Epidermal melanocyte (primary cell): ENCODE measurements around the gene KRTAP6-1.

Experiments
- DNase-seq: peaks from one replicate; pipeline ENCODE4 v3.0.0; 2011; ENCODE audit warnings: low spot score; ENCODE audit not compliant: insufficient read length

Gene KRTAP6-1

DNA sequence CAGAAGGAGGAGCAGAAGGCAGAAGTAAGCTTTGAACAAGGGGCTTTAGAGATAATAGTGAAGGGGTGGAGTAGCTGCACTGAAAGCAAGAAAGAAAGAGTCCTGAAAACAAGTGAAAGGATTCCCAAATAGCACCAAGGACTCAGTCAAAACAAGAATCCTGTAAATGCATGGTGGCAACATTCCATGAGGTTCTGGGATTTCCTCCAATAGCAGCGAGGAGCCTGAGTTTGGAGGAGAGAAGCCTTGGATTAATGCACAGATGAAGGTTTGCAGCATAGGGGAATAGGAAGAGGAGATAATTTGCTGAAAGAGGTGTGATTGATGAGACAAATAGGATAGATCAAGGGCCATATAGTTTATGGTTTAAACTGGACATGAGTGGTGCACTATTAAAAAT is 34.4 kb downstream of the KRTAP6-1 start:
- no peak for DNase-seq

DNA sequence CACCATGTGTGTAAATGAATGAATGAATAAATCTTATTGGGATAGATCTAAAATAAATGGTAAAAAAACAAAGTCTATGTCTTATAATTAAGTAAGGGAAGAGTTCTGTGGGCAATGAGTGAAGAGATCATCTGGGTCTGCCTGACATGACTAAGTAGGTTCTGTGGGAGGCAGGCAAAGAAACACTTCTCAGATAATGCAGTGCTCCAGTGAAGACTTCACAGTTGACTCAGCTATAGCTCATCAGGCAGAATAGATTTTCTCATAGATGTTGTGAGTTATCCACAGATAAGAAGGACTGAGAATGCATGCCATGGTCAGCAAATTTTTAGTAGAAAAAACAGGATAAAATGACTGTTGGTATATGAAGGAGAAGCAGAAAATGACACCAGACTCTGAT is 36.0 kb downstream of the KRTAP6-1 start:
- DNase-seq: no peak

DNA sequence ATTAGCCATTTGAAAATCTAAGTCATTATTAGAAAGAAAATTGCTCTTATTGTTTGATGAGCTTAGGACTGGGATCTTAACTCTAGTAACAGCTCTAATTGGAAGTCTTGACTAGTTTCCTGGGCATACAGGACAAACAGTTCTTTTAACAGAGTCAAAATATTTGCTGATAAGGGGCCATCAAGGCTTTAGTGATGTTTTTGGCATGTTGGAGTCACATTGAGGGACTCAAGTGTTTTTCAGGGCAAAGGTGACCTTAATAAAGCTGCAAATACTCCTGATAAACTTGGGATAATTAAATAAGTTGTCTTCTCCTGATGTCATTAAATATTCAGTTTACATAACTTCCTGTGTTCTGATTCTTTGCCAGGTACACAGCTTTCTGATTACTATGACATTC is 46.1 kb downstream of the KRTAP6-1 start:
- DNase-seq: no peak

DNA sequence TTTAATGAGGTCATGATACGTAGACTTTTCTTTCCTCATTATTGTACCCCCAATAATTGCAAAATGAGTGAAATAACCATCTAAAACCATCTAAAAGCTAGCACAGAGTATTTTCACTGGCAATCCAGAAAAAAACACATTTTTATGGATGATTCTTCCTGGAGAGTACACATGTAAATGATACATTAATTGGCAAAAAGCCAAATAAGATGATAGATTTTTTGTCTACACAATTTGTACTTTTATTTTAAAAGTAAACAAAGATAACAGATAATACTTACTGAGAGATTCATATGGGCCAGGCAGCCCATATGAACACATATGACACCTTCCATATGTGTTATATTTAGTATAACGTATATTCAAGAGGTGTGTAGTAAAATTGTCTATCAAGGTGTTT is 50.1 kb downstream of the KRTAP6-1 start:
- DNase-seq: no peak
